ENCODE measurements around the gene ADAMTS13. TPM values are rescaled to one million over a fixed set of nuclear protein-coding genes. Genes with fewer than 3 reads are reported as not detected.

ADAMTS13 gene
- total and polyA plus RNA-seq, 2 donors (not counting 3 experiments of a cell fraction or from before 2014, with no cell fraction given): 1.5 to 2.5 TPM

- peaks cover 9% of the 10 kb centered on the region for H3K4me1 ChIP-seq (ENCODE audit: control insufficient read depth, extremely low read depth, insufficient read depth, low read length)
- H3K9me3 ChIP-seq (replicated peaks; ENCODE audit: control insufficient read depth, insufficient read depth, low read length): no peaks in the 10 kb centered on the region
- CTCF ChIA-PET: interaction anchor here (1.6 kb wide), 1 partner anchor 11 kb away, joined by 3 read pairs; no protein-coding TSS in a partner anchor
- dilution Hi-C loops (cut with MboI; ENCODE audit: extremely low pct_ligation_motif_present, low sequenced_read_pairs): no loop called here
- no peaks in the 10 kb centered on the region for H3K27me3 ChIP-seq (ENCODE audit: control insufficient read depth in 2 of 2, insufficient read depth in 2 of 2, low read length in 2 of 2)
- no peak overlapping the region for H3K27ac ChIP-seq (ENCODE audit: insufficient read depth, low read depth, low read length)
- TF ChIP-seq GATA2 (IDR thresholded peaks at IDR 0.05; ENCODE audit: insufficient read depth, insufficient read length, low read depth, low read length) (no peak), MYC (IDR thresholded peaks at IDR 0.05; ENCODE audit: low read depth, low read length) (no peak), POLR2AphosphoS5 (IDR thresholded peaks at IDR 0.05; ENCODE audit: insufficient read depth, low read depth, low read length) (no peak), EZH2 (IDR thresholded peaks at IDR 0.05; ENCODE audit: borderline replicate concordance, low read depth, low read length, severe bottlenecking) (no peak), MAX (IDR thresholded peaks at IDR 0.05; ENCODE audit: insufficient read depth, insufficient read length) (no peak), JUN (IDR thresholded peaks at IDR 0.05; ENCODE audit: borderline replicate concordance, insufficient read depth, insufficient read length, low read depth) (no peak), CTCF (IDR thresholded peaks at IDR 0.05; ENCODE audit: extremely low read depth in 1 of 2, insufficient read depth in 1 of 2, low read depth in 1 of 2, low read length in 2 of 2) (no peak), FOS (IDR thresholded peaks at IDR 0.05; ENCODE audit: borderline replicate concordance, insufficient read depth, low read length) (no peak), POLR2A (IDR thresholded peaks at IDR 0.05; ENCODE audit: low read depth, low read length) (no peak)
- POLR2A ChIA-PET: no interaction called here
- H3K4me2 ChIP-seq (ENCODE audit: insufficient read depth, low read length): no peak overlapping the region
- H3K4me3 ChIP-seq (replicated peaks in 1 of 3; ENCODE audit: insufficient read depth in 1 of 3, low read depth in 1 of 3, low read length in 3 of 3): no peak overlapping the region
- DNase-seq (ENCODE audit: low read depth, low spot score) (no peak), FAIRE-seq (no peak)
- intact Hi-C loops (cut with micrococcal nuclease): no loop called here
- no peak overlapping the region for H2AFZ ChIP-seq (ENCODE audit: low read depth, low read length)
- no peak overlapping the region for H3K9ac ChIP-seq (replicated peaks; ENCODE audit: extremely low read depth, insufficient read depth, low read length)
- no peaks in the 10 kb centered on the region for H3K9me1 ChIP-seq (replicated peaks; ENCODE audit: control insufficient read depth, extremely low read depth, insufficient read depth, low read length)
- no peaks in the 10 kb centered on the region for H3K79me2 ChIP-seq (ENCODE audit: control insufficient read depth, insufficient read depth, low read length)
- H4K20me1 ChIP-seq (replicated peaks; ENCODE audit: control insufficient read depth, extremely low read depth, insufficient read depth, low read length): no peaks in the 10 kb centered on the region
- no peaks in the 10 kb centered on the region for H3K36me3 ChIP-seq (ENCODE audit: control insufficient read depth in 2 of 2, extremely low read depth in 1 of 2, insufficient read depth in 2 of 2, low read length in 2 of 2)
- no TSS peak for BruUV-seq (replicated peaks)
Observed at GRCh38 chr9:133455936-133456335, 33.8 kb downstream of the ADAMTS13 start.

Data from endothelial cell of umbilical vein (primary cell).